ENCODE data around the gene WDR17. TPM values are rescaled to one million over a fixed set of nuclear protein-coding genes. Genes with fewer than 3 reads are reported as not detected.
"Not testable (repeated sequence)": the region's sequence is repeated elsewhere in the genome, so short reads cannot be mapped to it uniquely, and the experiment has no call there.

Gene WDR17
- total RNA-seq, 2 donors from 2014 or later: 3.5 to 7.3 TPM

DNA sequence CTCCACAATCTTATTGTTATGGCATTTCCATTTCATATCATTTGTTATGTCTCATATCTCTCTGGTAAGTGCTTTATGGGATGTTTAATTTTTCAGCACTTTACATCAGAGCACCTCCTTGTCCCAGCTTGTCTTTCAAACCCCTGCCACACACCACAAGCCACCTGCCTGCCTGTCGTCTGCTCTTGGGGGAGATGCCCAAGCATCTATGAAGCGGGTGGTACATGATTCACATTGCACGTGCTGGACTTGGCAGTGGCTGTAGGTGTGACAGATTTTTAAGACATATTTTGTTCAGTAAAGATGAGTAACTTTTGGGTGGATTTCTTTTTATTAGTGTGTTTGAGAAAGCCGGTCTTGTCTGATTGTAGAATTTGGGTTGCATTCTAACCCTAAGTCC lies 143.9 kb downstream of the WDR17 start:
- Mint-ChIP-seq H3K9me3 (peaks cover 12% of the 10 kb centered on the region), H3K4me3 (no peak overlapping the region), H3K4me1 (peaks cover 19% of the 10 kb centered on the region), H3K27me3 (ENCODE audit: insufficient read depth) (no peaks in the 10 kb centered on the region), H3K27ac (no peak overlapping the region), H3K36me3 (ENCODE audit: low read depth) (peaks cover 20% of the 10 kb centered on the region)
- H3K9me3 ChIP-seq (ENCODE audit: control insufficient read depth, low read length): peaks cover 14% of the 10 kb centered on the region
- H3K4me3 ChIP-seq (ENCODE audit: low read length): no peak overlapping the region
- H3K9ac ChIP-seq (ENCODE audit: extremely low read depth, low read length, poor library complexity, severe bottlenecking): no peak overlapping the region
- DNase-seq: no peak
- 86 to 97% methylated on average over 2 to 4 of the region's 4 CpGs for WGBS, 2 experiments (ENCODE audit: insufficient coverage in 1 of 2, insufficient read length in 1 of 2)
- peaks cover 8% of the 10 kb centered on the region for H3K36me3 ChIP-seq (ENCODE audit: control insufficient read depth, insufficient read depth, low read length)
- H3K27me3 ChIP-seq (ENCODE audit: control insufficient read depth, insufficient read depth, low read length, poor library complexity, severe bottlenecking): no peaks in the 10 kb centered on the region
- TF ChIP-seq, protein P1, sequence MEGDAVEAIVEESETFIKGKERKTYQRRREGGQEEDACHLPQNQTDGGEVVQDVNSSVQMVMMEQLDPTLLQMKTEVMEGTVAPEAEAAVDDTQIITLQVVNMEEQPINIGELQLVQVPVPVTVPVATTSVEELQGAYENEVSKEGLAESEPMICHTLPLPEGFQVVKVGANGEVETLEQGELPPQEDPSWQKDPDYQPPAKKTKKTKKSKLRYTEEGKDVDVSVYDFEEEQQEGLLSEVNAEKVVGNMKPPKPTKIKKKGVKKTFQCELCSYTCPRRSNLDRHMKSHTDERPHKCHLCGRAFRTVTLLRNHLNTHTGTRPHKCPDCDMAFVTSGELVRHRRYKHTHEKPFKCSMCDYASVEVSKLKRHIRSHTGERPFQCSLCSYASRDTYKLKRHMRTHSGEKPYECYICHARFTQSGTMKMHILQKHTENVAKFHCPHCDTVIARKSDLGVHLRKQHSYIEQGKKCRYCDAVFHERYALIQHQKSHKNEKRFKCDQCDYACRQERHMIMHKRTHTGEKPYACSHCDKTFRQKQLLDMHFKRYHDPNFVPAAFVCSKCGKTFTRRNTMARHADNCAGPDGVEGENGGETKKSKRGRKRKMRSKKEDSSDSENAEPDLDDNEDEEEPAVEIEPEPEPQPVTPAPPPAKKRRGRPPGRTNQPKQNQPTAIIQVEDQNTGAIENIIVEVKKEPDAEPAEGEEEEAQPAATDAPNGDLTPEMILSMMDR (conservative IDR thresholded peaks at IDR 0.05): no peak
- H3K4me1 ChIP-seq (ENCODE audit: control insufficient read depth, insufficient read depth, low read length): peaks cover 7% of the 10 kb centered on the region
- H3K27ac ChIP-seq (ENCODE audit: low read depth, low read length): no peak overlapping the region

DNA sequence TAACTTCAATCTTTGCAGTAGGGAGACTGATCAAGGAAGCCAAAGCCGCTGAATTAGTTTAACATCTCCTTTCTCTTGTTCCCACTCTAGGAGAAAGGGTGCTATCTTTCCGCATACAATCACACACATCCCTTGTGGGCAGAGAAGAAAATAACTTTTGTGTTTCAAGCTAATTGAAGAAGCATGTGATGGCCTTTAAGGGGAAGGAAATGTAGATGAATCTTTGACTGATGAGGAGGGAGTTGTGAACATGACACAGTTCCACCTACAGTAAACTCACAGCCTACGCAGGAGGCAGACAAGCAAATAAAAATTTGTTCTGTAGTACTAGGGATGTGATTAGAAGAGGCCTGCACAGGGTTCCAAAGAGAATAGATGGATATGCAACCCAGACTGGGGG lies 144.5 kb downstream of the WDR17 start:
- WGBS, 2 experiments (ENCODE audit: insufficient coverage in 1 of 2, insufficient read length in 1 of 2): 87 to 100% methylated on average over 1 to 2 of the region's 3 CpGs
- Histone ChIP-seq H3K9me3 (ENCODE audit: control insufficient read depth, low read length) (peaks cover 14% of the 10 kb centered on the region), H3K36me3 (ENCODE audit: control insufficient read depth, insufficient read depth, low read length) (peaks cover 13% of the 10 kb centered on the region), H3K9ac (ENCODE audit: extremely low read depth, low read length, poor library complexity, severe bottlenecking) (no peak overlapping the region), H3K4me1 (ENCODE audit: control insufficient read depth, insufficient read depth, low read length) (peaks cover 2% of the 10 kb centered on the region), H3K4me3 (ENCODE audit: low read length) (no peak overlapping the region), H3K27ac (ENCODE audit: low read depth, low read length) (no peak overlapping the region), H3K27me3 (ENCODE audit: control insufficient read depth, insufficient read depth, low read length, poor library complexity, severe bottlenecking) (no peaks in the 10 kb centered on the region)
- no peak for DNase-seq
- TF ChIP-seq, protein P1 (conservative IDR thresholded peaks at IDR 0.05): no peak
- H3K36me3 Mint-ChIP-seq (ENCODE audit: low read depth): peaks cover 25% of the 10 kb centered on the region
- no peak overlapping the region for H3K27ac Mint-ChIP-seq
- H3K4me3 Mint-ChIP-seq: no peak overlapping the region
- no peaks in the 10 kb centered on the region for H3K27me3 Mint-ChIP-seq (ENCODE audit: insufficient read depth)
- H3K9me3 Mint-ChIP-seq: peaks cover 12% of the 10 kb centered on the region
- H3K4me1 Mint-ChIP-seq: peaks cover 16% of the 10 kb centered on the region

DNA sequence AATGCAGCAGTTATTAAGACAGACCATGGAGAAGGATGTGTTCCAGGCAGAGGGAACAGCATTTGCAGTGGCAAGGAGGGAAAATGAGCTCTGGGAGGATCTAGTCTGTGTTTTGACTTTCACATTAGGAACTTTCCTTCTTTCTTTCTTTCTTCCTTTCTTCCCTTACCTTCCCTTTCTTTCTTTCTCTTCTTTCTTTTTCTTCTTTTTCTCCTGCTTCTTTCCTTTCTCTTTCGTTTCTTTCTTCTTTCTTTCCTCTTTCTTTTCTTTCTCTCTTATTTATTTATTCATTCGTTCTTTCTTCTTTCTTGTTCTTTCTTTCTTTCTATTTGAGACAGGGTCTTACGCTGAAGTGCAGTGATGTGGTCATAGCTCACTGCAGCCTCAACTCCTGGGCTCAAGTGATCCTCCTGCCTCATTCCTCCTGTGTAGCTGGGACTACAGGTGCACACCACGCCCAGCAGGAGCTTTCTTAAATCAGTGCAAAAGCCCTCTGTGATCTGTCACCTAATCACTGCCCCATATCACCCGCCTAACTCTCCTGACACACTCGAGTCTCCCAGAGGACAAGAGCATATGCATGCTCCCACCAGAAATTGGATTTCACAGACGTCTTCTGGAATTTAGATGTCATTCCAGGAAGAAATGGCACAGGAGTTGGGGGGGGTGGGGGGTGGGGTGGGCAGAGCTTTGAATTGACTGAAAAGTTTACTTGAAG lies 145.1 kb downstream of the WDR17 start:
- peaks cover 27% of the 10 kb centered on the region for H3K36me3 Mint-ChIP-seq (ENCODE audit: low read depth)
- H3K36me3 ChIP-seq (ENCODE audit: control insufficient read depth, insufficient read depth, low read length): peaks cover 20% of the 10 kb centered on the region
- peaks cover 14% of the 10 kb centered on the region for H3K9me3 ChIP-seq (ENCODE audit: control insufficient read depth, low read length)
- no peak overlapping the region for H3K27ac Mint-ChIP-seq
- peaks cover 10% of the 10 kb centered on the region for H3K4me1 Mint-ChIP-seq
- no peak overlapping the region for H3K4me3 Mint-ChIP-seq
- TF ChIP-seq, protein P1 (conservative IDR thresholded peaks at IDR 0.05): no peak
- H3K9me3 Mint-ChIP-seq: peaks cover 12% of the 10 kb centered on the region
- WGBS, 2 experiments (ENCODE audit: insufficient coverage in 1 of 2, insufficient read length in 1 of 2): 92 to 94% methylated on average over 4 to 7 of the region's 7 CpGs
- no peaks in the 10 kb centered on the region for H3K27me3 Mint-ChIP-seq (ENCODE audit: insufficient read depth)
- H3K4me1 ChIP-seq (ENCODE audit: control insufficient read depth, insufficient read depth, low read length): no peaks in the 10 kb centered on the region
- DNase-seq: no peak
- H3K4me3 ChIP-seq (ENCODE audit: low read length): no peak overlapping the region
- no peaks in the 10 kb centered on the region for H3K27me3 ChIP-seq (ENCODE audit: control insufficient read depth, insufficient read depth, low read length, poor library complexity, severe bottlenecking)
- no peak overlapping the region for H3K27ac ChIP-seq (ENCODE audit: low read depth, low read length)
- H3K9ac ChIP-seq (ENCODE audit: extremely low read depth, low read length, poor library complexity, severe bottlenecking): no peak overlapping the region

DNA sequence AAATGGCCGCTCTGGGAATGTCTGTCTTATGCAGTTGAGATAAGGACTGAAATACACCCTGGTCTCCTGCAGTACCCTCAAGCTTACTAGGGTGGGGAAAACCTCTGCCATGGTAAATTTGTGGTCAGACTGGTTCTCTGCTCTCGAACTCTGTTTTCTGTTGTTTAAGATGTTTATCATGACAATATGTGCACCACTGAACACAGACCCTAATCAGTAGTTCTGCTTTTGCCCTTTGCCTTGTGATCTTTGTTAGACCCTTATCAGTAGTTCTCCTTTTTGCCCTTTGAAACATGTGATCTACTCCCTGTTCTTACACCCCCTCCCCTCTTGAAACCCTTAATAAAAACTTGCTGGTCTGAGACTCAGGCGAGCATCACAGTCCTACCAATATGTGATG lies 146.7 kb downstream of the WDR17 start:
- not testable (repeated sequence) for H3K27me3 ChIP-seq (ENCODE audit: control insufficient read depth, insufficient read depth, low read length, poor library complexity, severe bottlenecking)

More for the DNA sequence above, 146.7 kb downstream of the WDR17 start:
- DNase-seq; H3K27ac Mint-ChIP-seq; H3K27ac ChIP-seq (ENCODE audit: low read depth, low read length); H3K4me3 Mint-ChIP-seq; H3K4me3 ChIP-seq (ENCODE audit: low read length); H3K9ac ChIP-seq (ENCODE audit: extremely low read depth, low read length, poor library complexity, severe bottlenecking); H3K27me3 Mint-ChIP-seq (ENCODE audit: insufficient read depth); H3K4me1 Mint-ChIP-seq; H3K4me1 ChIP-seq (ENCODE audit: control insufficient read depth, insufficient read depth, low read length): not testable (repeated sequence)
- H3K9me3 Mint-ChIP-seq: peaks cover 12% of the 10 kb centered on the region
- peaks cover 31% of the 10 kb centered on the region for H3K36me3 ChIP-seq (ENCODE audit: control insufficient read depth, insufficient read depth, low read length)
- WGBS, 2 experiments (ENCODE audit: insufficient coverage in 1 of 2, insufficient read length in 1 of 2): 73 to 90% methylated on average over 2 to 3 of the region's 3 CpGs
- peaks cover 34% of the 10 kb centered on the region for H3K36me3 Mint-ChIP-seq (ENCODE audit: low read depth)
- H3K9me3 ChIP-seq (ENCODE audit: control insufficient read depth, low read length): peaks cover 18% of the 10 kb centered on the region

Measured in endodermal cell (in vitro differentiated cells).